HG03097 (cell line): ENCODE measurements around the gene GMDS.

ENCODE experiments used
- ATAC-seq: cut with Tn5 transposase; IDR thresholded peaks from one replicate; pipeline ENCODE4 v1.9.1; 2021; ENCODE audit not compliant: unreplicated experiment, low FRiP score

Gene GMDS

GRCh38 chr6:2016040-2016439, 229.4 kb downstream of the GMDS start:
- ATAC-seq, result no peak

GRCh38 chr6:2008383-2008976, 236.9 kb downstream of the GMDS start:
- ATAC-seq, result no peak

GRCh38 chr6:2007165-2007564, 238.2 kb downstream of the GMDS start:
- ATAC-seq, result no peak

GRCh38 chr6:2004888-2005287, 240.5 kb downstream of the GMDS start:
- no peak for ATAC-seq

- ATAC-seq, result no peak
These were observed 244.4 kb downstream of the GMDS start for GRCh38 chr6:2000962-2001361.

- no peak for ATAC-seq
These were observed 247.7 kb downstream of the GMDS start for GRCh38 chr6:1997702-1998101.

- no peak for ATAC-seq
These were observed 249.8 kb downstream of the GMDS start for GRCh38 chr6:1995636-1996035.

- no peak for ATAC-seq
These were observed 252.4 kb downstream of the GMDS start for GRCh38 chr6:1993042-1993441.

GRCh38 chr6:1991332-1991878, 254.0 kb downstream of the GMDS start:
- ATAC-seq, result no peak

- ATAC-seq, result no peak
These were observed 256.6 kb downstream of the GMDS start for GRCh38 chr6:1988843-1989242.

- ATAC-seq, result no peak
These were observed 257.8 kb downstream of the GMDS start for GRCh38 chr6:1987640-1988039.

GRCh38 chr6:1986454-1987243, 258.8 kb downstream of the GMDS start:
- ATAC-seq, result no peak

GRCh38 chr6:1984346-1984994, 260.9 kb downstream of the GMDS start:
- ATAC-seq, result no peak

- no peak for ATAC-seq
These were observed 261.6 kb downstream of the GMDS start for GRCh38 chr6:1983850-1984249.

GRCh38 chr6:1972962-1973361, 272.4 kb downstream of the GMDS start:
- no peak for ATAC-seq

GRCh38 chr6:1971612-1972011, 273.8 kb downstream of the GMDS start:
- no peak for ATAC-seq

- ATAC-seq, result no peak
These were observed 275.2 kb downstream of the GMDS start for GRCh38 chr6:1970151-1970561.

GRCh38 chr6:1966713-1967112, 278.7 kb downstream of the GMDS start:
- no peak for ATAC-seq

GRCh38 chr6:1965596-1966224, 279.7 kb downstream of the GMDS start:
- no peak for ATAC-seq

GRCh38 chr6:1963596-1963995, 281.8 kb downstream of the GMDS start:
- ATAC-seq, result no peak

GRCh38 chr6:1962201-1962600, 283.2 kb downstream of the GMDS start:
- ATAC-seq, result no peak
